HCT116 (cell line): ENCODE measurements around the gene FAM131A.

ENCODE experiments used
- CEBPB ChIP-seq: IDR thresholded peaks from 2 replicates; pipeline ENCODE4 v1.6.1; 2012; ENCODE audit warnings: low read depth
- EGR1 ChIP-seq: IDR thresholded peaks from 2 replicates; pipeline ENCODE4 v1.6.1; 2012; ENCODE audit warnings: low read depth
- EZH2 ChIP-seq: fragments of 200-600 bp; sonication (generic); IDR thresholded peaks from 2 replicates; pipeline ENCODE4 v1.6.1; 2017; ENCODE audit warnings: antibody characterized with exemption, mixed run types
- EZH2phosphoT487 ChIP-seq: fragments of 200-600 bp; IDR thresholded peaks from 2 replicates; pipeline ENCODE4 v1.6.1; 2018; ENCODE audit warnings: antibody characterized with exemption, borderline replicate concordance
- POLR2A ChIP-seq: IDR thresholded peaks from 2 replicates; pipeline ENCODE4 v1.7.0; 2011; ENCODE audit warnings: borderline replicate concordance; ENCODE audit not compliant: insufficient read depth, insufficient read length; ENCODE audit errors: extremely low read depth
- POLR2AphosphoS5 ChIP-seq: IDR thresholded peaks from 2 replicates; pipeline ENCODE4 v1.6.1; 2011; ENCODE audit warnings: mild to moderate bottlenecking, low read depth, low read length, moderate library complexity
- SP1 ChIP-seq: IDR thresholded peaks from 2 replicates; pipeline ENCODE4 v1.6.1; 2012; ENCODE audit warnings: low read depth
- SRF ChIP-seq: IDR thresholded peaks from 2 replicates; pipeline ENCODE4 v1.6.1; 2012; ENCODE audit warnings: low read depth
- YY1 ChIP-seq: IDR thresholded peaks from 2 replicates; pipeline ENCODE4 v1.6.1; 2011; ENCODE audit warnings: low read length, low read depth, moderate library complexity, mild to moderate bottlenecking; ENCODE audit not compliant: insufficient replicate concordance; ENCODE audit errors: extremely low read depth
- ZFX ChIP-seq: fragments of 450-650 bp; IDR thresholded peaks from 2 replicates; pipeline ENCODE4 v1.6.1; 2017
- ZNF274 ChIP-seq: fragments of 200-500 bp; sonication (Bioruptor generic); IDR thresholded peaks from 2 replicates; pipeline ENCODE4 v1.6.1; 2014; ENCODE audit warnings: mild to moderate bottlenecking, low read depth, low read length, inconsistent platforms
- TF ChIP-seq, protein P1 (sequence below), 3 experiments: fragments of 200-600 bp in 1 of 3; sonication (generic) in 1 of 3; IDR thresholded peaks in 2 of 3; conservative IDR thresholded peaks in 1 of 3; 2 replicates each; pipeline ENCODE4 v1.5.1; 2012 to 2017; ENCODE audit warnings: low read depth in 2 of 3, low read length in 2 of 3, antibody characterized with exemption in 1 of 3, borderline replicate concordance in 1 of 3, control low read depth in 1 of 3, mild to moderate bottlenecking in 1 of 3, mixed read lengths in 1 of 3, mixed run types in 1 of 3, moderate library complexity in 1 of 3; ENCODE audit not compliant: insufficient read depth in 1 of 3
- TF ChIP-seq, protein P2 (sequence below): IDR thresholded peaks from 2 replicates; pipeline ENCODE4 v1.6.1; 2012; ENCODE audit warnings: low read depth
- TF ChIP-seq, protein P3 (sequence below): IDR thresholded peaks from 2 replicates; pipeline ENCODE4 v1.6.1; 2012

DNA sequence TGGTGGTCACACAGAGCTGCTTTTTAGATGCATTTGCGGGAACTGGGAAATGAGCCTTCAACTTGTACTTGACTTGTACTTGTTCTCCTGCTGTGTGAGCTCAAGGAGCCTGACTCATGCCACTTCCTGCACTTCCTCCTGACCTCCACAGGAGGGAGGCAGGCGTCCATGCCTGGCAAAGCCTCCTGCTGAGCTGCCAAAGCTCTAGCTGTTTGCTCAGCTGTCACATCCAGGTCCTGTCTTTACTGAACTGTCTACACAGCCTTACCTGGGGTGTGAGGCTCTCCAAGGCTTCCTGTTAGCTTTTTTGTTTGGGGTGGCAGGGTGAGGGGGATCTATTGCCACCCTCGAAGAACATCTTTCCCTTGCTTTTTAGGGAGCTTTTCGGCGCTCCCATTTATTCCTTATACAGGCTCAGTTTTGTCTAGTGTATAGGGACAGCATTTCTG, 34.2 kb downstream of the FAM131A start:
- TF ChIP-seq, protein P1, sequence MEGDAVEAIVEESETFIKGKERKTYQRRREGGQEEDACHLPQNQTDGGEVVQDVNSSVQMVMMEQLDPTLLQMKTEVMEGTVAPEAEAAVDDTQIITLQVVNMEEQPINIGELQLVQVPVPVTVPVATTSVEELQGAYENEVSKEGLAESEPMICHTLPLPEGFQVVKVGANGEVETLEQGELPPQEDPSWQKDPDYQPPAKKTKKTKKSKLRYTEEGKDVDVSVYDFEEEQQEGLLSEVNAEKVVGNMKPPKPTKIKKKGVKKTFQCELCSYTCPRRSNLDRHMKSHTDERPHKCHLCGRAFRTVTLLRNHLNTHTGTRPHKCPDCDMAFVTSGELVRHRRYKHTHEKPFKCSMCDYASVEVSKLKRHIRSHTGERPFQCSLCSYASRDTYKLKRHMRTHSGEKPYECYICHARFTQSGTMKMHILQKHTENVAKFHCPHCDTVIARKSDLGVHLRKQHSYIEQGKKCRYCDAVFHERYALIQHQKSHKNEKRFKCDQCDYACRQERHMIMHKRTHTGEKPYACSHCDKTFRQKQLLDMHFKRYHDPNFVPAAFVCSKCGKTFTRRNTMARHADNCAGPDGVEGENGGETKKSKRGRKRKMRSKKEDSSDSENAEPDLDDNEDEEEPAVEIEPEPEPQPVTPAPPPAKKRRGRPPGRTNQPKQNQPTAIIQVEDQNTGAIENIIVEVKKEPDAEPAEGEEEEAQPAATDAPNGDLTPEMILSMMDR (IDR thresholded peaks at IDR 0.05 in 2 of 3, conservative IDR thresholded peaks at IDR 0.05 in 1 of 3; ENCODE audit: borderline replicate concordance in 1 of 3, insufficient read depth in 1 of 3, low read depth in 2 of 3, low read length in 2 of 3): peak in 2 of 3 experiments; percentile 95 to 98; a peak in 4 of 6 replicates
- TF ChIP-seq POLR2AphosphoS5 (peak; percentile 41), SRF (no peak), POLR2A (no peak), ZNF274 (no peak), YY1 (peak; percentile 27), EZH2phosphoT487 (no peak), ZFX (no peak), EGR1 (no peak), SP1 (no peak), EZH2 (no peak), CEBPB (no peak)
- TF ChIP-seq, protein P2, sequence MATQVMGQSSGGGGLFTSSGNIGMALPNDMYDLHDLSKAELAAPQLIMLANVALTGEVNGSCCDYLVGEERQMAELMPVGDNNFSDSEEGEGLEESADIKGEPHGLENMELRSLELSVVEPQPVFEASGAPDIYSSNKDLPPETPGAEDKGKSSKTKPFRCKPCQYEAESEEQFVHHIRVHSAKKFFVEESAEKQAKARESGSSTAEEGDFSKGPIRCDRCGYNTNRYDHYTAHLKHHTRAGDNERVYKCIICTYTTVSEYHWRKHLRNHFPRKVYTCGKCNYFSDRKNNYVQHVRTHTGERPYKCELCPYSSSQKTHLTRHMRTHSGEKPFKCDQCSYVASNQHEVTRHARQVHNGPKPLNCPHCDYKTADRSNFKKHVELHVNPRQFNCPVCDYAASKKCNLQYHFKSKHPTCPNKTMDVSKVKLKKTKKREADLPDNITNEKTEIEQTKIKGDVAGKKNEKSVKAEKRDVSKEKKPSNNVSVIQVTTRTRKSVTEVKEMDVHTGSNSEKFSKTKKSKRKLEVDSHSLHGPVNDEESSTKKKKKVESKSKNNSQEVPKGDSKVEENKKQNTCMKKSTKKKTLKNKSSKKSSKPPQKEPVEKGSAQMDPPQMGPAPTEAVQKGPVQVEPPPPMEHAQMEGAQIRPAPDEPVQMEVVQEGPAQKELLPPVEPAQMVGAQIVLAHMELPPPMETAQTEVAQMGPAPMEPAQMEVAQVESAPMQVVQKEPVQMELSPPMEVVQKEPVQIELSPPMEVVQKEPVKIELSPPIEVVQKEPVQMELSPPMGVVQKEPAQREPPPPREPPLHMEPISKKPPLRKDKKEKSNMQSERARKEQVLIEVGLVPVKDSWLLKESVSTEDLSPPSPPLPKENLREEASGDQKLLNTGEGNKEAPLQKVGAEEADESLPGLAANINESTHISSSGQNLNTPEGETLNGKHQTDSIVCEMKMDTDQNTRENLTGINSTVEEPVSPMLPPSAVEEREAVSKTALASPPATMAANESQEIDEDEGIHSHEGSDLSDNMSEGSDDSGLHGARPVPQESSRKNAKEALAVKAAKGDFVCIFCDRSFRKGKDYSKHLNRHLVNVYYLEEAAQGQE: no peak
- TF ChIP-seq, protein P3, sequence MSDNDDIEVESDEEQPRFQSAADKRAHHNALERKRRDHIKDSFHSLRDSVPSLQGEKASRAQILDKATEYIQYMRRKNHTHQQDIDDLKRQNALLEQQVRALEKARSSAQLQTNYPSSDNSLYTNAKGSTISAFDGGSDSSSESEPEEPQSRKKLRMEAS: no peak
